GM19397 (cell line): Measurements from ENCODE around the gene ADD3.
"Not testable (repeated sequence)": the region's sequence is repeated elsewhere in the genome, so short reads cannot be mapped to it uniquely, and the experiment has no call there.

ENCODE experiments used
- ATAC-seq: cut with Tn5 transposase; IDR thresholded peaks from one replicate; pipeline ENCODE4 v1.9.1; 2021; ENCODE audit warnings: mild to moderate bottlenecking, moderate library complexity; ENCODE audit not compliant: unreplicated experiment

The ADD3 gene

DNA sequence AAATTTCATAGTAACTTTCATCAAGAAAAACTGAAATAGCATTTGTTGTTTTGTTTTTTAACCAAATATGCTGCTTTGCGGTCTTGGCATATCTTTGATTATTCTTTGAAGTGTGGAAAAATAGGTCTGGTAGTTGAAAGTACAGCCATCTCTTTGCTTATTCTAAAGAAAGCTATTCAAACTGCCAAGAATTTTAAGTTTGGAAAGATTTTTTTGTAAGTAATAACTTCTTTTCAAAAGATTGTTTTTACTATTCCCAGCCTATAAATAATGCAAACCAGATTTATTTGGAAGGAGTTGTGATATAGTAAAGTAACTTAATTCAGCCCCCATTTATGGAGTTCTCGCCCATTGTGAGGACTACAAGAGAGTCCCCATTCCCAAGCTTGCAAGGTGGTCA lies 87.0 kb downstream of the ADD3 start:
- ATAC-seq: no peak

DNA sequence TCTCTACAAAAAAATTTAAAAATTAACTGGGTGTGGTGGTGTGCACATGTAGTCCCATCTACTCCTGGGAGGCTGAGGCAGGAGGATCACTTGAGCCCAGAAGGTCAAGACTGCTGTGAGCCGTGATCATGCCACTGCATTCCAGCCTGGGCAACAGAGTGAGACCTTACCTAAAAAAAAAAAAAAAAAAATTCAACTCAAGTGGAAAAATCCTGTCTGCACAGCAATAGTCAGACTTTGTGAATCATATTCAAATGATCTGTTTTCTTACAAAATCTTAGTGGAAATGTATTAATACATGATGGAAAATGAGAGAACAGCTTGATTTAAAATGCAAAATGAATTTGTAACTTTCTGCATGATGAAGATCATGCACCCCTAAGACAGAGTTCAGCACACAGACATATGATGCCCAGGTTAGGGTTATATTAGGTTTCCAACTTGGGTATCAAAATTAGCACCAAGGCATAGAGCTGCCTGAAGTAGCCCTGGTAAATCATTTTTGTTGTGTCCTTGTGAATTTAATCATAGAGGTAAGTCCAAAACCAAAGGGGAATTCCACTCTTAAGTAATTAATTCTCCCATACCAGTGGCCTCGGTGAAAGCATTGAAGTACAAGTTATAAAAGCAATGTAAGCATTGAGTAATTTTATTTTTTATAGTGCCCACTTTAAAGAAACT lies 93.8 kb downstream of the ADD3 start:
- no peak for ATAC-seq

DNA sequence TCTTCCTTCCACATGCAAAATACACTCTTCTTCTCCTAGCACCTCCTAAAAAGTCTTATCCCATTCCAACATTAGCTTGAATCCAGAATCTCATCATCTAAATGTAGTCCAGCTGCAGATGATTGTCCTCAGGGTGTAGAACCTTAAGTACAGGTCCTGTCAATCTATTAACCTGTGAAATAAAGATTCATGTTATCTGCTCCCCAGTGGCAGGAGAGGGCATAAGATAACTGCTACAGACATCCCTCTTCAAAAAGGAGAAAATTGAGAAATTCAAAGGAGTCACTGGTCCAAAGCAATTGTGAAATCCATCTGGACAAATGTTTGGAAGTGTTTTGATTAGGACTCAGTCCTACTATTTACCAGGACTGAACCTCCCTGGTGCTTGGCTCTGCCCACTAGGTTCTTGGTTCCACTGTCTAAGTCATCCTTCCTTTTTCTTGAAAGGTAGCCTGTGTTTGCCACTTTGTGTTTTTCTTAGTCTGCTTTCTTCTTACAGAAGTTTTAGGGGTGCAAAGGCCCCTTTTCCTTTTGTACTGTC lies 96.2 kb downstream of the ADD3 start:
- no peak for ATAC-seq

DNA sequence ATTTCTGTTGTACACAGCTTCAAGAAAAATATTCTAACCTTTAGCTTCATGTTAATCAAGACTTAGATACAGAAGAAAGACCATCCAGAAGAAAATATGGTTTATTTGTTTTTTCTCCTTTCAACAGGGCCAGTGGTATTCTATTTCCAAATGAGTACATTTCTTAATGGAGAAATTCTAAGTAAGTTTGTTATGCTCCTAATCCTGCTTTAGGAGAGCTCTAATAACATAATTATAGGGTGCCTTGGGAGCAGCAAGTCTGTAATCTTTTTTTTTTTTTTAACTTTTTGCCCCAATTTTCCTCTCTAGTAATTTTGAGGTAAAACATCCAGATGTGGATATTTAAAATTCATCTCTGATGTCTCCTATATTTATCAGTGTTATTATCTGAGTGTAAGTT lies 98.1 kb downstream of the ADD3 start:
- no peak for ATAC-seq

DNA sequence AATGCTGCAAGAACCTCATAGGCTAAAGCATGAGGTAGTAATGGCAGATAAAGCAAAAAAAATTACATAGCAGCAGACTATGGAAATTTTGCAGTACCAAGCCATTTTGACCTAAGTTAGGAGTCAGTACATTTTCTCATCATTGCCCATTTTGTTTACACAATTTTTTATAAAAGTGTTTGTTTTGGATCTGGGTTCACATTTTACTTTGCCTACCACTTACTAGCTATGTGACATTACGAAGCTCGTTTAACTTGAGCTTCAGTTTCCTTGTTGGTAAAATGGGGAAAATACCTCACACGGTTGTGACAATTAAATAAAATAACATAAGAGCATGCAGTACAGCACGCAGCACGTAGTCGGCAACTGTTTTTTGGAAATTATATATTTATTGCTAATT lies 99.6 kb downstream of the ADD3 start:
- no peak for ATAC-seq

DNA sequence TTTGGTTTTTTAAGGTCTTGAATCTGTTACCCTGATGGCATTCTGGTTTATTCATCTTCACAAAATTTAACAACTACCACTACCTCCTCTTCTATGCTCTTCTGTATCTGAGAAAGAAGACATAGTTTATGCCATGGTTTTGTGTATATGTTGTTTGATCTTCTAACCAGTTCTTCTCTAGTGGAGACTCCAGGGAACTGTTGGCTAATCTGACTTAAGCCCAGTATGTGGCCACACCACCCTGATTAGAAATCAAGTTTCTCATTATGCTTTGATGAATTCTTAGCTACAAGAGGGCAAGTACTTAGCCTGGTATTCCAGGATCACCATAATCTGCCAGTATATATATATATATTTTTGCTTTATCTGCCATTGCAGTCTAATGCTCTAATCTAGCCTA lies 100.1 kb downstream of the ADD3 start:
- ATAC-seq: no peak

DNA sequence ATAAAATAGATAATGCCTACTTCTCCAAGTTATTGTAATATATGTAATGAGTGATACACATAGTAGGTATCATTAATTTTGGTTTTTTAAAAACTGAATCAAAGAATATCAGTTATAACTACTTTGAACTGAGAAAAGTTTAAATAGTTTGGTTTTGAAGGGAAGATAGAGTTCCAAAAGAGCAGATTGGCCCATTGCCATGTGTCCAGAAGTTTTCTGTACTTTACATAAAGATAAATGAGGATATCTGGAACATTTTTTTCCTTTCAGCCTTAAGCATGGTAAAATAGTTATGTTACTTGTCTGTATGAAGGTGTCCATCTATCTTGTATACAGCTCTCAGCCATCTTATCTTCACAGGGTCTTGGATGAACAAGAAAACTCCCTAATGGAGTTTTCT lies 101.7 kb downstream of the ADD3 start:
- no peak for ATAC-seq

DNA sequence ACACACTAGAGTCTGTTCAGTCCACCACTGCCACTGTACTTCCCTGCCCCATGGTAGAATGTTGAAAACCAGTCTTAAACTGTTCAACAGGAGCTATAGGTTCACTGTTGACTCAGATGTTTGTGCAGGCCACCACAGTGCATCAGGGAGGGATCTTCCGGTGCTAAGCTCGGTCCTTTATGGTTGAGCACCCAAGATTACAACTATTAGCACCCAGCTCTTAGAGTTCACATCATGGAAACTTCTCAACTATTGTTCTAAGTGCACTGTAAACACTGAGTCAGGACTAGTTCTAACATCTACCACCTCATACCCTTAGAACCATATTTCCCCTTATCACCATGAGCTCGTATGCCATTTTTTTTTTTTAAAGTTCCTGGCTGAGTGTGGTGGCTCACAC lies 102.6 kb downstream of the ADD3 start:
- no peak for ATAC-seq

DNA sequence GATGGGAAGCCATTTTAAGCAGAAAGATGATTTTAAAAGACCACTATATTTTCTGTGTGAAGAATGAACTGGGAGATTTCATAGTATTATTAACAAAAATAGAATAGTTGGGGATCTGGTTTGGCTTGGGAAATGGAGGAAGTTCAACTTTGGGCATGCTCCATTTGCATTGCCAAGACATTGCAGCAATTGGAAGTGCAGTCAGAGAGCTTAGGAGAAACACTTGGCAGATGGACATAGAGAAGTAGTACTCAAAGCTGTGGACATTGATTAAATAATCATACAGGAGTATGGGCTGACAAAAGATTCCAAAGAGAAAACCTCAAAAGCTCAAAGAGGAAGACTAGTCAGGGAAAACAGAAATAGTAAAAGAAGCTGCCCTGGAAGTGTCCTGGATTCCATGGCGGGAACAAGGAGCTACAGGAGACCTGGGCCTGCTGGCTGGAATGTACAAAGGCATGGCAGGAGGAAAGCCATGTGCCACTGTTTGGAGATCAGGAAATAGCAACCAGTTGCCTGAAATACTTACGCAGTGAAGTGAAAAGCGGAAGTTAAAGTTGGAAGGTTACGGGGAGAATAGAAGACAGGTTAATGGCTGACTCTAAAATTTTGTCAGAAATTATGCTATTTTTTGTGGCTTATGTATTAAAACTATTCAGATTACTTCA lies 106.0 kb downstream of the ADD3 start:
- no peak for ATAC-seq

DNA sequence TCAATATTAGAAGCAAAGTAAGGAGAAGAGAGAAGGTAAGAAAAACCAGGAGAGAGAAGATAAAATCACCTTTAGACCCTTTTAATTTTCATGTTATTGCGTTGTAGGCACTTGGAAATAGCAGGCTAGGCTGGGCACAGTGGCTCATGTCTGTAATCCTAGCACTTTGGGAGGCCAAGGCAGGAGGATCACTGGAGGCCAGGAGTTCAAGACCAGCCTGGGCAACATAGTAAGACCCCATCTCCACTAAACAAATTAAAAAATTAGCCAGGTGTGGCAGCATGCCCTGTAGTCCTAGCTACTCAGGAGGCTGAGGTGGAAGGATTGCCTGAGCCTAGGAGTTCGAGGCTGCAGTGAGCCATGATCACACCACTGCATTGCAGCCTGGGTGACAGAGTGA lies 106.9 kb downstream of the ADD3 start:
- ATAC-seq: not testable (repeated sequence)

DNA sequence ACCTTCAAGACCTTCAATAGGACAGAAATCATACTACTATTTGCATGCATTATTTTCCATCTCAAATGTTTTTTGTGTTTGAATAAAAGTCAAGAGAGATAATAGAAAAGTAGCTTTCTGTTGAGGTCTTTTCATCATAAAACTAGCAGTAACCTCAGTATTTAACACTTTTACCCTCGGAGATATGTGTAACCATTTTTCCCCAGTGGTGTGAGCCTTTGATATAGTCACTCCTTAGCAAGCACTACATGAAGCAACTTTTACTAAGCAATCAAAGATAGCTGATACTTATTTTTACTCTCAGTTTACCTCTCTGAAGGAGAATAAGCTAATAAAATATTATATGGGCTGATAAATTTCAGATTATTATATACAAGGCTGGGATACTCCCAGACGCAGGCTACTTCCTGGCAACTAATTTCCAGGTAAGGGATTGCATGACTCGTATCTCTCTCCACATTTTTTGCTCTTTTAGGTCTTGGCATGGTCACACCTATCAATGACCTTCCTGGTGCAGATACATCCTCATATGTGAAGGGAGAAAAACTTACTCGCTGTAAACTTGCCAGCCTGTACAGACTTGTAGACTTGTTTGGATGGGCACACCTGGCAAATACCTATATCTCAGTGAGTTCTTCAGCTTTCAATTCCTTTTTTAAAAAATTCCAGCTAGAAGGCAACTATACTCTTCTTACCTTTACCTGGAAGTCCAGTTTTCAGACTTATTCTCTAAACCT lies 108.2 kb downstream of the ADD3 start:
- ATAC-seq: no peak

DNA sequence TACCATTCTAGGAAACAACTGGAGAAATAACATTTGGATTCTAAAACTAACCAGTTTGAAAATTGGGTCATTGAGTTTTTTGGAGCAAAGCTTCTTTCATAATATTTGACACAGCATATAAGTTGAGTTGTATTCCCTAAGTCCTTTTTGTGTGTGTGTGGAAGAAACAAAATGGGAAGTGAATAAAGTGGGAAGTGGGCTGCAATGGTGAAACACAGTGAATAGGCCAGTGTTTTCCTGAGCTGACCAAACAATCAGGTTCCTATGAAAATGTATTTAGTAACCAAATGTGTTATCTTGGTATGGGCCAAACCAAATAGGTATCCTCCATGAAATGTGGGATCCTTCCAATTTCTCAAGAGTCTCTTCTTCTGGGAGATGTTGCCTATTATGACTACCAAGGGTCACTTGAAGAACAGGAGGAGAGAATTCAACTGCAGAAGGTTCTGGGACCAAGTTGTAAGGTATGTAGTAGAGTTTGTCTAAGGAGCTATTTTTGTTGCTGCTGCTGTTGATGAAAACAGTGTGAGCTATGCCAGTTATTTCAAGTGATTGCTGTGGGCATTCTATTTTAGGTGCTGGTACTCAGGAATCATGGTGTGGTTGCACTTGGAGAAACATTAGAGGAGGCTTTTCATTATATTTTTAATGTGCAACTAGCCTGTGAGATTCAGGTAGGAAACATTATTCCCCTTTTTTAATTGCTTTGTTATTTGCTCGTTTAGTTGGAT lies 111.3 kb downstream of the ADD3 start:
- no peak for ATAC-seq

DNA sequence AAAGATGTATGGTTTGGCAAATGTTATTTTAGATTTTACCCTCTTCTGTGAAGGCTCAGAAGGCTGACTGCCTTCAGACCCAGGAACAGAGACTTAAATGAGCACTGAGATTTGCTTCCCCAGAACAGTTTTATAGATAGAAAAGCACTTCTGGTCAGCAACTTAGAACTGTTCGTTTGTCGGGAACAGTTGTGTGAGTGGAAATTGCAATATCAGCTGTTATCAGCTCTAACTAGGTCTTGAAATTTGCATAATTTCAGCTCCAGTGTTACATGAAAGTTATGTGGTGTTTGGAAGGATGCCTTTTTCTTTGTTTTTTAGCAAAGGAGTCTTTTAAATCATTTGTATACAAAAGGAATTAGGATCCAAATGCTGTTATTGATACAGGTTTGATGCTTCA lies 115.8 kb downstream of the ADD3 start:
- no peak for ATAC-seq

DNA sequence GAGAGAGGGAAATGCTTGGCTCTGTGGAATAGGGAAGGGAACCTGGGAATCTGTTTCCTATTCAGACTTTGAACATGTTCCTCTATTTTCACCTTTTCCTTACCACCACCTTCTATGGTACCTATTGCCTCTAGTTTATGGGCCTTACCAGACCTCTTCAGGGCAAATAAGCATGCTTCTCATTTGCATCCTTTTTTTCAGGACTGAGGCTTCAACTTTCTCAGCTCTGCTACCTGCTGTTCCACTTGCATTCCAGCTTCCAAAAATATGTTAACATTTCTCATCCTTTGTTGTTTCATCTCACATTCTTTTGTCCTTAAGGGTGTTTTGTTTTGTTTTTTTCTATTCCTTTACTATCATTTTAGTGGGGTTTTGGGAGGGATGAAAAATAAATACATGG lies 121.7 kb downstream of the ADD3 start:
- ATAC-seq: no peak

DNA sequence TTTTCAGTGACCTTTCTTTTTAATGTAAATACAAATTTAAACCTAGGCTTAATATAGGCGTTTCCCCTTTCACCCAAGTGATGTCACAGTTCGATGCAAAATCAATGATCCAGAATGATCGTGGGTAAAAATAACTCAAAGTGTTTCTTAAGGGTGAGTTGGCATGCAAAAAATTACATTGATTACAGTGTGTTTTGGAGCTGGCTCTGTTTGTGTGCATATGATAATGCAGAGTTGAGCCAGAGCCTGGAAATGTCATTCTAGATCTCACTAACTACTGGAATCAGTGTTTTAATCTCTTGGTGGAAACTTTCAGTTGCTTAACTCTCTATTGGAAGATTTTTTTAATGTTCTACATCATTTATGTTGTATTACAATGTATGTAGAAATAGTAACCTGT lies 127.1 kb downstream of the ADD3 start:
- ATAC-seq: no peak

DNA sequence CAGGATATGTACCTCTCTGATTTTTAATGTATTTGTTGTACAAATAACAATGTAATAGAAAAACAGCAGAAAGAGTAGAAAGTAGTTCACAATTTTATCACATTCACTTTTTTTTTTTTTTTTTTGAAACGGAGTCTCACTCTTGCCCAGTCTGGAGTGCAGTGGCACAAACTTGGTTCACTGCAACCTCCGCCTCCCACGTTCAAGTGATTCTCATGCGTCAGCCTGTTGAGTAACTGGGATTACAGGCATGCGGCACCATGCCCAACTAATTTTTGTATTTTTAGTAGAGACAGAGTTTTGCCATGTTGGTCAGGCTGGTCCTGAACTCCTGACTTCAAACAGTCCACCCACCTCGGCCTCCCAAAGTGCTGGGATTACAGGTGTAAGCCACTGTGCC lies 128.1 kb downstream of the ADD3 start:
- not testable (repeated sequence) for ATAC-seq

DNA sequence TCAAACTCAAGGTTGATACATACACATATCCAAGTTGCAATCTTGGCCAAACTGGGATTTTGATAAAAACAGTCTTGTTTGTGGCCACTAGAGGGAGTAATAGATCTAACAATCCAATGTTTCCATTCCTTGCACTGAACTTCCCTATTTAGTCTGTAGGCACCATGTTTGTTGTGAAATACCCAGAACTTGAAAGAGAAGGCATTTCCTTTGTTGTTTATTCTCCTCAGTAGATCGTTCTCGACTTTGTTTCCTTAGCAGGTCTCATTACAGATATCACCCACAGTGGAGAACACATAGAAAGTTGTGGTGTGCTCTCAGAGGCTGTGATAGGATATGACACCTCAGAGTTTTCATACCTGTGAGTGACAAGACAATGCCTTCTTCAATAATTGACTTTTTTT lies 129.4 kb downstream of the ADD3 start:
- ATAC-seq: peak; percentile 54

DNA sequence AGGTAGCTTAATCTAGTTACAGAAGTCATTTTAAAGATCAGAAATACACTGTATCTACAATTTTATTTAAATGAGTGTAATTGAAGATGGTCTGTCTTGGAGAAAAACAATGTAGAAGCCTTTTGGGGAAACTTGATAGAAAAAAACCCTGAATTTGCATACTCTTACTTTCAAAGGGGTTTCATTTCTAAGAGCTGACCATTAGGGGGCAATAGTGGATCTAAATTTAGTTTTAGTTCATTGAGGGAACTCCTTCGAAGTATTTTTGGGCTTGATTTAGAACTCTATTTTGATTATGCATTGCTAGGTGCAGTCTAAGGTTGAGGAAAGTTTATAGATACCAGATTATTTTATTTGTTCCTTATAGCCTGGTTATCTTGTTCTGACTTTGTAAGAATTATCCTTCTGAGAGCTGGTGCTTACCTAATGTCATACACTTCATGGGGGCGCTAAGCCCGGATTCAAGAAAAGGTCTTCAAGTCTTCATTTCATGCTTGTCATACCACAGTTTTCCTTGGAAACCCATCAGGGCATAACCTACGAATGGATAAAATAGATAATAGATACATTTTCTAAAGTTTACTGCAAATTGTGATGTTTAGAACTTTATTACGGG lies 130.5 kb downstream of the ADD3 start:
- no peak for ATAC-seq

DNA sequence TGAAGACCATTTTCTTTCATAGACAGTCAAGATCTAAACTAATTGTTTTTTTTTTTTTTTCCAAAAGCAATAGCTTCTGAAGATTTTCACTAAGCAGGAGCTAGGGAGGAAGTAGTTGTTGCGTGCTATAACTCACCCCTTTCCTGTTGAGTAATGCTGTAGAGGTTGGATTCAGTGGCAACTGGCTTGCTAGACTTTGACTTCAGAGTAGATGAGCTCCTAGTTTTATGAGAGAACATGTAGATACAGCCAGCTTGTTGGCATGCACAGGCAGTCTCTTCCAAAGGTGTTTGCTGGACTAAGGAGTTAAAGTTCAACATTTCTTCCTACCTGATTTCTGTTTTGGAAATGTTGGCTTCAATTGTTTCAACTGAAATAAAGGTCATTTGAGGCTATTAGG lies 133.4 kb downstream of the ADD3 start:
- no peak for ATAC-seq

DNA sequence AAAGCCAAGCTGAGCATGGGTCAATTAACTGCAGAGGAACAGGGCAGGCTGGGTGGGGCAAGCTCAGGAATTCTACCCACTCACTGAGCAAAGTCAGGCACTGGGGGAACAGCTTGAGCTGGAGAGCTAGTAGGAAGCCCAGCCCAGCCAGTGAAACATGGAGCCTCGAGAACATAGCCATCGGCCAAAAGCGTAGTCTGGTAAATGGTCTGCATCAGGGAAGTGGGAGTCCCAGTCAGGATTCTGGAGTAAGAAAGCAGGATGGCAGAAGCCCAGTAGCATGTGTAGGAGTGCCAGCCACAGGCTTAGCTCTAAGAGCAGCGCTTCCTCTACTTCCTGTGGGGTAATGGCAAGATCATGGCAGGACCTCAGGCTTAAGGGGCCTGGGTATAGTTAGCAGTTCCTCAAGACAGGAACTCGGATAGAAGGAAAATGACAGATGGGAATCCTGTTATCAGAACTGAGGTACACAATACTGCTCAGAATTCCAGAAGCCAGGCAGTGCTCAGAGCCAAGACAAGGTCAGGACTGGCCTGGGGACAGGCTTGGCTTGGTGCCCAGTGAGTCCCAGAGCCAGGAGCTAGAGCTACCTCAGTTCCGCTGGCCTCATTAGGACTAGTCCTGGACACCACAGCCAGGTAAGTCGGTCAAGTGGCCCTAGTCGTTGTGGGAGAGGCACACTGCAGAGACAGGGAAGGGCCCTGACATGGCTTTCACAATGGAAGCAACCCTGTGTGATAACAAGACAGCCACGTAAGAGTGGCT lies 134.3 kb downstream of the ADD3 start:
- no peak for ATAC-seq
